HG03558 (cell line): Measurements from ENCODE around the gene DNAH14.
"Not testable (repeated sequence)": the region's sequence is repeated elsewhere in the genome, so short reads cannot be mapped to it uniquely, and the experiment has no call there.

Experiments used
- ATAC-seq: cut with Tn5 transposase; IDR thresholded peaks from one replicate; pipeline ENCODE4 v1.9.1; 2021; ENCODE audit warnings: moderate number of reproducible peaks; ENCODE audit not compliant: unreplicated experiment; ENCODE audit errors: extremely low read depth

DNAH14 gene

DNA sequence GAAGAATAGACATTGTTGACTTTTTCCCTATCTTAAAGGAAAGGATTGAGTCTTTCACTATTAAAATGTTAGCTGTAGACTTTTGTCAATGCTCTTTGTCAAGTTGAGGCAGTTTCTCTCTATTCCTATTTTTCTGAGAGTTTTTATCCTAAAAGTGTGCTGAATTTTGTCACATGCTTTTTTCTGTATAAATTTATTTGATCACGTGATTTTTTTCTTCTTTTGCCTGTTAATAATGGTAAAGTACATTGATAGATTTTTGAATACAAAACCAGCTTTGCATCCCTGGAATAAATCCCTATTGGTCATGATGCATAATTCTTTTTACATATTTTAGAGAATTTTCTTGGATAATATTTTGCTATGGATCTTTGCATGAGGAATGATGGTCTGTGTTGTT lies 60.1 kb downstream of the DNAH14 start:
- ATAC-seq, result no peak

DNA sequence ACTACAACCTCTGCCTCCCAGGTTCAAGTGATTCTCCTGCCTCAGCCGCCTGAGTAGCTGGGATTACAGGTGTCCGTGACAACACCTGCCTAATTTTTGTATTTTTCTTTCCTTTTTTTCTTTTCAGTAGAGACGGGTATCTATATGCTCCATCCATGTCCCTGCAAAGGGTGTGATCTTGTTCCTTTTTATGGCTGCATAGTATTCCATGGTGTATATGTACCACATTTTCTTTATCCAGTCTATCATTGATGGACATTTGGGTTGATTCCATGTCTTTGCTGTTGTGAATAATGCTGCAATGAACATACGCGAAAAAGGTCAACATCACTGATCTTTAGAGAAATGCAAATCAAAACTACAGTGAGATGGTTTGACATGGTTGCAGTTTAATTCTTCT lies 62.1 kb downstream of the DNAH14 start:
- not testable (repeated sequence) for ATAC-seq

DNA sequence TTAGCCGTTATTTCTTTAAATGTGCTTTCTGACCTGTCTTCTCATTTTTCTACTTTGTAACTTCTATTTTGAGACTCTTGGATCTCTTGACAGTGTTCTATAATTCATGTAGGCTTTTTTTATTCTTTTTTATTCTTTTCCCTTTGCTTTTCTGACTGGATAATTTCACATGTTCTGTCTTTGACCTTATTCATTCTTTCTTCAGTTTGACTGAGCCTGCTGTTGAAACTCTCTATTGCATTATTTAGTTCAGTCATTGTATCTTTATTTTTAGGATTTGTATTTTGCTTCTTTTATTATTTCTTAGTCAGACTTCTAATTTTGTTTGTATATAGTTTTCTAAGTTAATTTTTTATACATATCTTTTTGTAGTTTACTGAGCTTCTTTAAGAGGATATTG lies 66.1 kb downstream of the DNAH14 start:
- no peak for ATAC-seq

DNA sequence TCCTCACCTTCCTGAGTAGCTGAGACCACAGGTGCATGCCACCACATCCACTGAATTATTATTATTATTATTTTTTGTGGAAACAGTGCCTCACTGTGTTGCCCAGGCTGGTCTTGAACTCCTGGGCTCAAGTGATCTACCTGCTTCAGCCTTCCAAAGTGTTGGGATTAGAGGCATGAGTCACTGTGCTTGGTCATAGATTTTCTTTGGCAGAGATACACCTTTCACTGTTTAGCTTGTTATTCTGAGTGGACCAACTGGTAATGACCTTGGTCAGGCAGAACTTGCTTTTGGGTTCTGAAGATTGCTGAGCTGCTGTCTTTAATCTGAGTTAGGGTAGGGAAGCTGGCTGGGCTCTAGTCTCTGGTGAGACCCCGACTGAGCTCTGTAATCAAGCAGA lies 66.8 kb downstream of the DNAH14 start:
- ATAC-seq, result no peak

DNA sequence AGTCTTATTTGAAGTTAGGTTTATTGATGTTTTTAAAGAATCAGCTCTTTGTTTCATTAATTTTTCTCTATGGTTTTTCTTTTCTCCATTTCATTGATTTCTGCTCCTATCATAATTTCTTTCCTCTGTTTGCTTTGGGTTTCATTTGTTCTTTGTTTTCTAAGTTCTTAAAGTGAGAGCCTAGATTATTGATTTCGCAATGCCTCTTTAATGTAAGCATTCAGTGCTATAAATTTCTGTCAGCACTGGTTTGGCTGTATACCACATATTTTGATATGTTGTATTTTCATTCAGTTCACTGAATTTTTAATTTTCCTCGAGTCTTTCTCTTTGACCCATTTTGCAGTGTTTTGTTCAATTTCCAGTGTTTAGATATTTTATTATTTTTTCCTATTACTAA lies 68.7 kb downstream of the DNAH14 start:
- ATAC-seq, result no peak

DNA sequence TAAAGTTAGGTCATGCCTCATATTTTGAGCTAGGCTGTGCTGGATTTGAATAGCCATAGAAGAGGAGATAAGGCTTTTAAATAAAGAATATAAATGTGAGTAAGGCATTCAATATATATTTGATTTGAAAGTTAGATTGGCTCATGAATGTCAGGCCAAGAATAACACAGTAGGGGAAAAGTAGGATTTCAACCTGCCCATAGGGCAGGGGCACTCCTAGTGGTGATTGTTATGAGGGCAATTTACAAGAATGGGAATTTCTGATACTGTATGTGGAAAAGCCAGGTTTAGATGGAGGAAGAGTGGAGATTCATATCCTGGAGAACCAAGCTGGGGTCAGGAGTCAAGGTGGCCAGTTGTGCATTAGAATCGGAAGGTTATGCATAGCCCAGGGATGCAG lies 74.9 kb downstream of the DNAH14 start:
- ATAC-seq, result no peak

DNA sequence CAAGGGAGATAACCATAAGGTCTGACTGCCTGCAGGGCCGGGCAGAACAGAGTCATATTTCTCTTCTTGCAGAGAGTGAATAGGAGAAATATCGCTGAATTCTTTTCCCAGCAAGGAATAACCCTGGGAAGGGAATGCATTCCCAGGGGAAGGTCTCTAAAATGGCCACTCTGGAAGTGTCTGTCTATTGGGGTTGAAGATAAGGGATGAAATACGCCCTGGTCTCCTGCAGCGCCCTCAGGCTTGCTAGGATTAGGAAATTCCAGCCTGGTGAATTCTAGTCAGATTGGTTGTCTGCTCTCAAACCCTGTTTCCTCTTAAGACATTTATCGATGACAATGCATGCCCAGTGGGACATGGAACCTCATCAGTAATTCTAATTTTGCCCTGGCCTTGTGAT lies 76.9 kb downstream of the DNAH14 start:
- ATAC-seq, result not testable (repeated sequence)

DNA sequence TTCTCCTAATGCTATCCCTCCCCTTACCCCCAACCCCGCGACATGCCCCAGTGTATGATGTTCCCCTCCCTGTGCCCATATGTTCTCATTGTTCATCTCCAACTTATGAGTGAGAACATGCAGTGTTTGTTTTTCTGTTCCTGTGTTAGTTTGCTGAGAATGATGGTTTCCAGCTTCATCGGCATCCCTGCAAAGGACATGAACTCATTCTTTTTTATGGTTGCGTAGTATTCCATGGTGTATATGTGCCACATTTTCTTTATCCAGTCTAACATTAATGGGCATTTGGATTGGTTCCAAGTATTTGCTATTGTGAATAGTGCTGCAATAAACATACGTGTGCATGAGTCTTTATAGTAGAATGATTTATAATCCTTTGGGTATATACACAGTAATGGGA lies 78.6 kb downstream of the DNAH14 start:
- not testable (repeated sequence) for ATAC-seq

DNA sequence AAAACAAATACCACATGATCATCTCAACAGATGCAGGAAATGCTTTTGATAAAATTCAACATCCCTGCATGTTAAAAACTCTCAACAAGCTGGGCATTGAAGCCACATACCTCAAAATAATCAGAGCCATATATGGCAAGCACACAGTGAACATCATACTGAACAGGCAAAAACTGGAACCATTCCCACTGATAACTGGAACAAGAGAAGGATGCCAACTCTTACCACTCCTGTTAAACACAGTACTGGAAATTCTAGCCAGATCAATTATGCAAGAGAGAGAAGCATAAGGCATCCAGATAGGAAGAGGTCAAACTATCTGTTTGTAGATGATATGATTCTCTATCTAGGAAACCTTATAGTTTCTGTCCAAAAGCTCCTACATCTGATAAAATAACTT lies 91.6 kb downstream of the DNAH14 start:
- ATAC-seq, result no peak

DNA sequence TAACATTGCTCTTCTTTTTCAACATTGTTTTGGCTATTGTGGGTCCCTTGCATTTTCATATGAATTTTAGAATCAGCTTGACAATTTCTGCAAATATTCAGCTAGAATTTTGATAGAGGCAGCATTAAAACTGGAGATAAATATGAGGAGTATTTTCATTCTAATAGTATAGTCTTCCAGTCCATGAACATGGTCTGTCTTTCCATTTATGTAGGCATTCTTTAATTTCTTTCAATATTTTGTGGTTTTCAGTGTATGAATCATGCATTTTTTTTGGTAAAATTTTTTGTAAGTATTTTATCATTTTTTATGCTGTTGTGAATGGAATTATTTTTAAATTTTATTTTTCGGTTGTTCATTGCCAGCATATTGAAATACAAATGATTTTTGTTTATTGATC lies 97.2 kb downstream of the DNAH14 start:
- ATAC-seq, result no peak

DNA sequence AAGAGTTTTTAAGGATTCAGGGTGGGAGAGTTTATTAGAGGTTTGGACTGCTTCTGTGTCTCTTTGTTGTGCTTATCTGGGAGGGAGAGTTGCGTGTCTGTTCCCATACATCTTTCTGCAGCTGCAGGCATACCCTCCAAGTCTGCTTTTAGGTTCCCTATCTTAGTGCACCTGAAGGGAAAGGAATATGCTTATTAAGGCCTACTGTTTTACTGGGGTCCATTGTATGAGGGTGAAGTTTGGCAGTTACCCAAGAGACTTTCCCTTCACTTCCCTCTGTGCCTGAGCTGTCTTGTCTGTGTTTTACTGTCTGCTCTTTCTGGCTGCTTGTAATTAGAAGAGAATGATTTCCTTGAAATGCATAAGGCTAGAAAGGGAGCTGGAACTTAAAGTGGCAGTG lies 107.0 kb downstream of the DNAH14 start:
- not testable (repeated sequence) for ATAC-seq

DNA sequence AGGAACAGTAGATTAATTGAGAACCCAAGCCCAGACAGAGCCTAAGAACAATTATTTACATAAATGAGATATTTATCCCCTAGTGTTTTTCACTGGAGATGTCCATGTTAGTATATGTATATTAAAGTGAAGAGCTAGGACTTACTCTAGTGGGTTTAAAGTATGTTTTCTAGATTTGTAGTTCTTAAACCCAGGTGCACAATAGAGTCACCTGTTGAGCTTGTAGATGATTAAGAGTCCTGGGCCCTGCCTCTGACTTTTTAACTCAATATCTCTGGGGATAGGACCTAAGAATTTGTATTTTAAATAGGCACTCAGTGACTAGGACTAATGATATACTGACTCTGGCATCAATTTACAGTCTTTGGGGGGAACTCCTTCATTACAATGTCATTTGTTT lies 112.8 kb downstream of the DNAH14 start:
- no peak for ATAC-seq

DNA sequence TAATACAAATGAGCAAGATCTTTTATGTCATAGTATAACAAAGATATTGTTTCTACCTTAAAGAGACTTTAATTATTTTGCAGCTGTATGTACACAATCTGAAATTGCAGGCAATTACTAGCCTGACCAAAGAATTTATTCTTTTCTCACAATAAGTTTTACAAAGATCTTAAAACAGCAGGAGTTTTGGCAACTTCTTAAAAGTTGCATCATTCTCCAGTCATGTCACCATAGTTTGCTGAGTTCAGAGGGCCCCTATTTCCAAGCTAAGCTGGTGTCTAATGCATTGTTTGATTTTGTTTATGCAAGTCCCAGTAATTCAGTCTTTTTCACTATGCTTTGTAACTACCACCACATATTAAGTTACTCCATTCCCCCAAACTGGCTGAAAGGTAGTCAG lies 114.8 kb downstream of the DNAH14 start:
- no peak for ATAC-seq

DNA sequence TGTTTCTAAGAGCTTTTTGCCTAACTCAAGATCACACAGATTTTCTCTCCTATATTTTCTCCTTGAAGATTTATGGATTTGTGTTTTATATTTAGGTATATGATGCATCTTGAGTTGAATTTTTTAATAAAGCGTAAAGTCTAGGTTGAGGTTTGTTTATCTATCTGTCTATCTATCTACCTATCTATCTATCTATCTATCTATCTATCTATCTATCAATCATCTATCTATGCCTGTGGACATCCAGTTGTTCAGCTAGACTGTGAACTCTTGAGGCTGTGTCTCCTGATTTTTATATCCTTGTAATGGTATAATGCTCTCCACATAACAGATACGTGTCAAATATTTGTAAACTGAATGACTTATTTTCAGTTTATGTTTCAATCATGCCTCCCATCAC lies 120.1 kb downstream of the DNAH14 start:
- no peak for ATAC-seq

DNA sequence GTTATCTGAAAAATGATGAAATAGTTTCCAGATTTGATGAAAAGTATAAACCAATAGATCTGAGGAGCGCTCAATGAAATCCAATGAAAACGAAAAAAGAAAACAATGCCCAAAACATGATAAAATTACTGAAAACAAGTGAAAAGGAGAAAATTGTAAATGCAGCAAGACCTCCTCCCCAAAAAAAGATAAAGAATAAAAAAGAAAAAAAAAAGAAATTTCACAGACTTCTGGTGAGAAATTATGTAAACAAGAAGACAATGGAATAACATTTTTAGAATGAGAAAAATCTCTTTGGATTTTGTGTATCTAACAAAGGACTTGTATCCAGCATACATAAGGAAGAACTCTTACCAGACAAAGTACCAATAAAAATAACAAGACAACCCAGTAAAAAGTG lies 134.2 kb downstream of the DNAH14 start:
- ATAC-seq, result no peak

DNA sequence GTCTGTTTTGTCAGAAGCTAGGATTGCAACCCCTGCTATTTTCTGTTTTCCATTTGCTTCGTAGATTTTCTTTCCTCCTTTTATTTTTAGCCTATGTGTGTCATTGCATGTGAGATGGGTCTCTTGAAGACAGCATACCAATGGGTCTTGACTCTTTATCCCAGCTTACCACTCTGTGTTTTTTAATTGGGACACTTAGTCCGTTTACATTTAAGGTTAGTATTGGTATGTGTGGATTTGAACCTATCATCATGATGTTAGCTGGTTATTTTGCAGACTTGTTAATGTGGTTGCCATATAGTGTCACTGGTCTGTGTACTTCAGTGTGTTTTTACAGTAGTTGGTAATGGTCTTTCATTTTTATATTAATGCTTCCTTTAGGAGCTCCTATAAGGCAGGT lies 141.5 kb downstream of the DNAH14 start:
- ATAC-seq, result no peak

DNA sequence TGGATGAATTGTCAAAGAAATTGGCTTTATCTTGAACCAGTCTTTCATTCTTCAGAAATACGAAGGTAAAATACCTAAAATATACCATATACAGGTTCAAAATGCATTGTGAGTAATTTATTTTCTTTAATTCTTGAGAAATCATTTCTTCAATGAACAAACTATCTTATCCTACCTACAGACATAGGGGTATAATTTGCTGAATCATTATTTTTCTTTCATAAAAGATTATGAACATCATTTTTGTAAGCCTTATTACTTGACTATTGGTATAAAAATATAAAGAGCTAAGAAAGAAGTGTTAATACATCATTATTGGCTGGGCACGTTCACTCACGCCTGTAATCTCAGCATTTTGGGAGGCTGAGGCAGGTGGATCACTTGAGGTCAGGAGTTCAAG lies 167.7 kb downstream of the DNAH14 start:
- no peak for ATAC-seq

DNA sequence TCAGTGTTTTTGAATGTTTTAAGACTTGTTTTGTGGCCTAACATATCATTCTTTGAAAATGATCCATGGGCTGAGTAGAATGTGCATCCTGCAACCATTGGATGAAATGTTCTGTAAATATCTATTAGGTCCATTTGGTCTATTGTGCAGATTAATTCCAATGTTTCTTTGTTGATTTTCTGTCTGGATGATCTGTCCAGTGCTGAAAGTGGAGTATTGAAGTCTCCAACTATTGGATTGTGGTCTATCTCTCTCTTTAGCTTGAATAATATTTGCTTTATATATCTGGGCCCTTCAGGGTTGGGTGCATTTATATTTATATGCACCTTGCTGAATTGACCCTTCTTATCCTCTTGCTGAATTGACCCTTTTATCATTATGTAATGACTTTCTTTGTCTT lies 181.5 kb downstream of the DNAH14 start:
- ATAC-seq, result no peak

DNA sequence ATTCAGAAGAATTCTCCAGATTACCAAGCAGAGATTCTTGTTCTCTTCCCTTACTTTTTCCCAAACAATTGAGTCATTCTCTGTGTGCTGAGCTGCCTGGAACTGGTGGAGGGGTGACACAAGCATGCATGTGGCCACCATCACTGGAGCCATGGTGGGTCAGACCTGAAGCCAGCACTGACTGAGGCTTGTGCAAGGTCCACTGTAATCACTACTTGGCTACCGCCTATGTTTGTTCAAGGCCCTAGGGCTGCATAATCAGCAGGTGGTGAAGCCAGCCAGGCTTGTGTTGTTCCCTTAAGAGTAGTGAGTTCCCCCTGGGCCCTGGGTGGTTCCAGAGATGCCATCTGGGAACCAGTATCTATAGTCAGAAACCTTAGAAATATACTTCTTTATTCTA lies 183.8 kb downstream of the DNAH14 start:
- no peak for ATAC-seq

DNA sequence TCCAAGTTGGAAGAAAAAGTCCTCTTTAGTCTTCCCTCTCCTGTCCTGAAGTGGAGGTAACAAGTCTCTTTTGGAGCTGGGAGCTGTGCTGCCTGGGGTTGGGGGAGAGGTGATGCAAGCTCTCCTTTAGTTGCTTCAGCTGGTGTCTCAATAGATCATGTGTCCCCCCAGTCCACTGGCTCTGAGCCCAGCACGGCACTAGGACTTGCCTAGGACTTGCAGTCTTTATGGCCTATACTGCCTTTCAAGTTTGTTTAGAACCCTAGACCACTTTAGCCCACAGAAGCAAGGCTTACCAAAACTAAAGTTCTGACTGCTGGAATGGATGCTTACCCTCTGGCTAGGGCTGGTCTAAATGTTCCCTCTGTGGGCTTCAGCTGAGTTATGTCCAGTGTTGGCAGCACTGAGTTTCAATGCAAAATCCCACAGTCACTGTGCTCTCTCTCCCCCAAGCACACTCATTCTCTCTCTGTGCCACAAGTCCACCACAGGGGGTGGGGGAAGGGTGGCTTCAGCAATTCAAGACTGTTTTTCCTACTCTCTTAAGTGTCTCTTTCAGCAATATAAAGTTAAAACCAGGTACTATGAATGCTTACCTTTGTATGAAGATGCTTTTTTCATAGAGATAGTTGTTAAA lies 185.0 kb downstream of the DNAH14 start:
- no peak for ATAC-seq

DNA sequence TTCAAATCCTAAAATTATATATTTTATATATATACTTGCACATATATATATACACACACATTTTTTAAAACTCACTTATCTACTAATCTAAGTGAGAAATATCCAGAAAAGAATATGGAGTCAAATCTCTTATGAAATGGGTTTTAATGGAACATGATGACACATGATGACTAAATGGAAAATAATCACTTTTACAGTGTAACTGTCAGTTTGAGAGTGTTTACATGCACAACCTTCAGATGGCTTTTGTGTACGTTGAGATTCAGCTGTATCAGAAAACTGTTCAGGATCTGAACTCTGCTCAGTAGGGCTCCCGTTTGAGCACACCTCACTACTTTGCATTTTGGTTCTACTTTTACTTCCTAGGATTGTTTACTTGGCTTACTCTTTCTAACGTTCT lies 189.8 kb downstream of the DNAH14 start:
- ATAC-seq, result no peak

DNA sequence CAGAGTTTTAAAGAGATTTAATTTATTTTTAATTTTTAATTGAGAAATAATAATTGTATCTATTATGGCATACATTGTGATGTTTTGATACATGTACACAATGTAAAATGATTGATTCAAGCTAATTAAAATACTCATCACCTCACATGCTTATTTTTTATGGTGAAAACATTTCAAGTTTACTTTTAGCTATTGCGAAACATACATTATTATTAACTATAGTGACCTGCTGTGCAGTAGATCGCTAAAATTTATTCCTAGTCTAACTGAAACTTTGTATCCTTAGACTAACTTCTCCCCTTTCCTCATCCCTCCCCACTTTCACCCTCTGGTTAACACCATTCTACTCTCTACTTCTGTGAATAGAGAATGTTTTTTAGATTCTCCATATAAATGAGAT lies 191.6 kb downstream of the DNAH14 start:
- no peak for ATAC-seq

DNA sequence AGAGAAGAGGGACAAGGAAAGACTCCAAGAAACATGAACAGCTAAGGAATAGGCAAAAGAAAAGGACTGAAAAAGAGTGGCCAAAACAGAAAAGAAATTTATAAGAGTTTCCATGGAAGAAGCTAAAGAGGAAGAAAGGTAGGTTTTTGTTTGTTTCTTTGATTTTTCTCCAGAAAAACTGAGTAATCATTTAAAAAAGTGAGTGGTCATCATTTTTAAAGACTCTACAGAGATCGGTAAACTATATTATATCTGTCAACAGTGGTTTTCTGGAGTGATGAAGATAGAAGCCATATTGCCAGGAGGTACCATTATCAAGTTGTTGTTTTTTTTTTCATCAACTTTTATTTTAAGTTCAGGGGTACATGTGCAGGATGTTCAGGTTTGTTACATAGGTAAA lies 202.4 kb downstream of the DNAH14 start:
- no peak for ATAC-seq
